HCT116 (cell line): ENCODE data around the gene TNFSF8.

Source experiments
- SIN3A ChIP-seq: IDR thresholded peaks from 2 replicates; pipeline ENCODE4 v1.6.1; 2012; ENCODE audit warnings: low read depth
- SP1 ChIP-seq: IDR thresholded peaks from 2 replicates; pipeline ENCODE4 v1.6.1; 2012; ENCODE audit warnings: low read depth

DNA sequence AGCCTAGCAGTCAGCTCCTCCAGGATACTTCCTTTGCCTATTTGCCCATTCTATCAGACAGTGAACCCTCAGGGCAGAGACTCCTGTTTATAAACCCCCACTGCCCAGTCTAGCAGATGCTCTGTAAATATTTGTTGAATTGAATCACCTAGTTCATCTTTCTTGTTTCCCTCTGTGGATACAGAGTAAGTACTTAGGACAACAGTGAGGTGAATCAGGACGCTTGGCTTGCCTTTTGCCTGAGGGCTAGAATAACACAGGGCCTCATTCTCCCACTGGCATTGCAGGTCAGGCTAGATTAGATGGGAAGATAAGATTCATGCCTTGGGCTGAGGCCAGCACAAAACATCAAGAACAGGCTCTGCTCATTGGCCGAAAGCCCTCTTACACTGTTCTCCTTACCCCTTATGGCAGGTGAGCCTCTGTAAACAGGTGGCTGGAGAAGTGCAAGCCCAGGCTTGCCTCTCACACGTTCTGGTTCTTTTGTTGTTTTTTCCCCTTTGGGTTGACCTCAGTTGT, 22.2 kb downstream of the TNFSF8 start:
- TF ChIP-seq SP1 (peak; percentile 20; the same call in 1 of the 2 replicates), SIN3A (no peak)
